Mucosa of gallbladder (tissue), 1 donor: ENCODE measurements around the gene SIAH3. TPM values are rescaled to one million over a fixed set of nuclear protein-coding genes. Genes with fewer than 3 reads are reported as not detected.
"Not testable (repeated sequence)": the region's sequence is repeated elsewhere in the genome, so short reads cannot be mapped to it uniquely, and the experiment has no call there.

Source experiments
- DNase-seq: peaks from one replicate; pipeline ENCODE4 v3.0.0-alpha.2; 2020; ENCODE audit warnings: low spot score
- total RNA-seq: library from RNA; stranded (reverse); gene quantifications from one replicate; pipeline ENCODE4 v1.2.1, GENCODE V29; 2021
- donor health status: DM: no; HTN: no; CAD: no.

SIAH3 gene
- total RNA-seq: 0.06 TPM

GRCh38 chr13:45851171-45851921 is at the start of gene SIAH3:
TSS of gene SIAH3 (minus strand) at chr13:45851753. CDS start at chr13:45851629, 124 bp downstream.
- DNase-seq: no peak

GRCh38 chr13:45899406-45899805 is 47.9 kb upstream of the SIAH3 start:
- no peak for DNase-seq

GRCh38 chr13:45897562-45897961 is 46.0 kb upstream of the SIAH3 start:
- DNase-seq: no peak

GRCh38 chr13:45896285-45896684 is 44.7 kb upstream of the SIAH3 start:
- no peak for DNase-seq

- DNase-seq: no peak
These were observed 44.3 kb upstream of the SIAH3 start for GRCh38 chr13:45895881-45896280.

- DNase-seq: no peak
These were observed 41.0 kb upstream of the SIAH3 start for GRCh38 chr13:45892513-45892912.

- DNase-seq: no peak
These were observed 38.2 kb upstream of the SIAH3 start for GRCh38 chr13:45889590-45890243.

- DNase-seq: no peak
These were observed 34.9 kb upstream of the SIAH3 start for GRCh38 chr13:45886466-45886865.

- no peak for DNase-seq
These were observed 33.6 kb upstream of the SIAH3 start for GRCh38 chr13:45885194-45885593.

- DNase-seq: no peak
These were observed 31.1 kb upstream of the SIAH3 start for GRCh38 chr13:45882626-45883025.

- DNase-seq: no peak
These were observed 29.8 kb upstream of the SIAH3 start for GRCh38 chr13:45881353-45881752.

- no peak for DNase-seq
These were observed 28.7 kb upstream of the SIAH3 start for GRCh38 chr13:45880242-45880641.

- DNase-seq: peak; percentile 44
These were observed 28.1 kb upstream of the SIAH3 start for GRCh38 chr13:45879666-45880065.

- no peak for DNase-seq
These were observed 27.4 kb upstream of the SIAH3 start for GRCh38 chr13:45878966-45879365.

- DNase-seq: no peak
These were observed 25.2 kb upstream of the SIAH3 start for GRCh38 chr13:45876781-45877180.

- no peak for DNase-seq
These were observed 24.4 kb upstream of the SIAH3 start for GRCh38 chr13:45875951-45876350.

- DNase-seq: peak; percentile 57
These were observed 22.2 kb upstream of the SIAH3 start for GRCh38 chr13:45873491-45874325.

GRCh38 chr13:45872566-45872965 is 21.0 kb upstream of the SIAH3 start:
- no peak for DNase-seq

- not testable (repeated sequence) for DNase-seq
These were observed 19.6 kb upstream of the SIAH3 start for GRCh38 chr13:45871201-45871600.

- no peak for DNase-seq
These were observed 18.7 kb upstream of the SIAH3 start for GRCh38 chr13:45870232-45870631.

GRCh38 chr13:45865414-45865813 is 13.9 kb upstream of the SIAH3 start:
- no peak for DNase-seq
